HepG2 (cell line): ENCODE measurements around the gene CRYZ. TPM values are rescaled to one million over a fixed set of nuclear protein-coding genes. Genes with fewer than 3 reads are reported as not detected.

Experiments used
- polyA plus RNA-seq, 8 experiments: library from polyadenylated mRNA; depleted of rRNA in 3 of 8; stranded (reverse) in 7 of 8; unstranded in 1 of 8; fragments of >200 nt; fragmentation: Illumina TruSeq in 4 of 8; extraction: Trizol in 4 of 8; gene quantifications; 2 replicates each; pipeline versions ENCODE4 v1.2.1 to v1.2.3, GENCODE V29; 2011 to 2016; ENCODE audit warnings: low read depth in 4 of 8, missing spikeins in 1 of 8, mixed read lengths in 1 of 8; ENCODE audit not compliant: insufficient read depth in 1 of 8
- total RNA-seq, 5 experiments: library from RNA; depleted of rRNA; stranded (reverse); fragments of >200 nt; fragmentation: Illumina TruSeq; extraction: Trizol; gene quantifications; 2 replicates each; pipeline ENCODE4 v1.2.3, GENCODE V29; 2016; ENCODE audit warnings: low read depth in 1 of 5

CRYZ gene
- total and polyA plus RNA-seq, 2 of the 13 experiments (the other 11 are each of a cell fraction or from before 2014, with no cell fraction given) = 115 to 211 TPM

Other genes with a start within 250 kb of the CRYZ start
- not detected in 2 replicates for gene LRRC53, start 220.4 kb downstream of the CRYZ start, total RNA-seq (2016; rRNA removed; fragmentation: Illumina TruSeq; extraction: Trizol)
- not detected in 2 replicates for gene LRRC53, start 220.4 kb downstream of the CRYZ start, polyA plus RNA-seq (2011; rRNA removed)
- gene ERICH3, start 59.3 kb downstream of the CRYZ start, total RNA-seq (2016; rRNA removed; fragmentation: Illumina TruSeq; extraction: Trizol) = not detected in 2 replicates
- gene ERICH3, start 59.3 kb downstream of the CRYZ start, polyA plus RNA-seq (2011; rRNA removed) = 0.01 and 0.03 TPM in 2 replicates
- gene TYW3, start 102 bp upstream of the CRYZ start, total RNA-seq (2016; rRNA removed; fragmentation: Illumina TruSeq; extraction: Trizol) = 45.8 and 77.2 TPM in 2 replicates
- gene TYW3, start 102 bp upstream of the CRYZ start, polyA plus RNA-seq (2011; rRNA removed) = 11.7 and 17.6 TPM in 2 replicates